Erythroblast (primary cell): ENCODE data around the gene CPNE5.

Experiments
- GATA1 ChIP-seq: IDR thresholded peaks from 2 replicates; pipeline ENCODE4 v1.6.1; 2011; ENCODE audit warnings: low read depth, mild to moderate bottlenecking, control low read depth, low read length, moderate library complexity
- POLR2A ChIP-seq: IDR thresholded peaks from 2 replicates; pipeline ENCODE4 v1.6.1; 2011; ENCODE audit warnings: mild to moderate bottlenecking, low read length

DNA sequence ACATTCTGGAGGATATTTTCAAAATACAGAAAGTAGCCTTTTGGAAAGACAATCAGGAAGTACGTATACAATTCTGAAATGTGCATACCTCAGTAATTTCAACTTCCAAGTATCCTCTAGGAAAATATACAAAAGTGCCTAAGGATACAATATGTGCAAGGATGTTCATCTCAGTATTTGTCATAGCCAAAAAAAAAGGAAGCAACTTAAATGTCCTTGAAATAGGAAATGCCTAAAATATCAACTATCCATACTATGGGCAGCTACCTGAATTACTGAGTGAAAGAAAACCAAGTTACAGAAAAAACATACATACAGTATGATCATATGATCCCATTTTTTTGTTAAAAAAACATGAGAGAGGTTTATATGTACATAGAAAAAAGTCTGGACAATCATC, 33.9 kb upstream of the CPNE5 start:
- no peak for TF ChIP-seq POLR2A
- no peak for TF ChIP-seq GATA1
